ENCODE results near the gene TLDC2.
A peak's percentile ranks its signal among the peaks of the same experiment; 100 is the strongest.

The TLDC2 gene

DNA sequence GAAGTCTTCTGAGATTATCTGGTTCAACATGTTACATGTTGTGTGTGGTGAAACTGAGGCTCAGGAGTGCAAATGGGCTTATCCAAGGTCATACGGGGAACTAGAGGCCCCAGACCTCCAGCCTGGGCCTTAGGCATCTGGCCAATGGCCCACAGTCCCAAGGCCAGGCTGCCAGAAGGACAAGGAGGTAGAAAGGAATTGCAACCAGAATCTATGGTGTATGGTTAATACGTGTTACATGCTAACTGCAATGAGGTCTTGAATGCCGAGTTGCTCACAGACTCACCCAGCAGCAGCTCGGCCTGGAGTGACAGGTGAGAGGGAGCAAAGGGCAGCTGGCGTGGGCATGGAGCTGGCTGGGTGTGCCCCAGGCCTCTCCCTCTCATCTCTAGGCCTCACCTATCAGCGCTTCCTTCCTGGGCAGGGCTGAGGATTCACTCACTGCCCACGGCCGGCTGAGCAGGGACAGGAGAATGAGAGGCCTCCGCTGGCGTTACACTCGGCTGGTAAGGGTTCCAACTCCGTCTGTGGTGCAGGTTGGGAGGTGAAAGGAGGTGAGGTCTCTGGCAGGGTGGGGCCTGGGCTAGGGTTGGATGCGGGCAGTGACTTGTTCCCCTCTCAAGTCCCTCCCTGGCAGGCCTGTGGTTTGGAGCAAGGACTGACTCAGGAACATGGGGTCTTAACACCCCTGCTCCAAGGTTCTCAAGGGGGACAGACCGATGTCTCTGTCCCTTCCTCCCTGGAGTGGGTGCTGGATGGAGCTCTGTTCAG, at the start of gene TLDC2:
TSS of gene TLDC2 (plus strand) at position 437 of the 771 bp plus-strand sequence. CDS start at position 474, 37 bp downstream.
- no peak within 1 kb of the TSS for H3K4me3 ChIP-seq (ENCODE audit: control insufficient read depth, low read depth, low read length)
- DNase-seq (ENCODE audit: low read depth): no peak
- TF ChIP-seq, protein P1, sequence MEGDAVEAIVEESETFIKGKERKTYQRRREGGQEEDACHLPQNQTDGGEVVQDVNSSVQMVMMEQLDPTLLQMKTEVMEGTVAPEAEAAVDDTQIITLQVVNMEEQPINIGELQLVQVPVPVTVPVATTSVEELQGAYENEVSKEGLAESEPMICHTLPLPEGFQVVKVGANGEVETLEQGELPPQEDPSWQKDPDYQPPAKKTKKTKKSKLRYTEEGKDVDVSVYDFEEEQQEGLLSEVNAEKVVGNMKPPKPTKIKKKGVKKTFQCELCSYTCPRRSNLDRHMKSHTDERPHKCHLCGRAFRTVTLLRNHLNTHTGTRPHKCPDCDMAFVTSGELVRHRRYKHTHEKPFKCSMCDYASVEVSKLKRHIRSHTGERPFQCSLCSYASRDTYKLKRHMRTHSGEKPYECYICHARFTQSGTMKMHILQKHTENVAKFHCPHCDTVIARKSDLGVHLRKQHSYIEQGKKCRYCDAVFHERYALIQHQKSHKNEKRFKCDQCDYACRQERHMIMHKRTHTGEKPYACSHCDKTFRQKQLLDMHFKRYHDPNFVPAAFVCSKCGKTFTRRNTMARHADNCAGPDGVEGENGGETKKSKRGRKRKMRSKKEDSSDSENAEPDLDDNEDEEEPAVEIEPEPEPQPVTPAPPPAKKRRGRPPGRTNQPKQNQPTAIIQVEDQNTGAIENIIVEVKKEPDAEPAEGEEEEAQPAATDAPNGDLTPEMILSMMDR (conservative IDR thresholded peaks at IDR 0.05; ENCODE audit: control insufficient read depth, insufficient read depth, low read depth, low read length): no peak

DNA sequence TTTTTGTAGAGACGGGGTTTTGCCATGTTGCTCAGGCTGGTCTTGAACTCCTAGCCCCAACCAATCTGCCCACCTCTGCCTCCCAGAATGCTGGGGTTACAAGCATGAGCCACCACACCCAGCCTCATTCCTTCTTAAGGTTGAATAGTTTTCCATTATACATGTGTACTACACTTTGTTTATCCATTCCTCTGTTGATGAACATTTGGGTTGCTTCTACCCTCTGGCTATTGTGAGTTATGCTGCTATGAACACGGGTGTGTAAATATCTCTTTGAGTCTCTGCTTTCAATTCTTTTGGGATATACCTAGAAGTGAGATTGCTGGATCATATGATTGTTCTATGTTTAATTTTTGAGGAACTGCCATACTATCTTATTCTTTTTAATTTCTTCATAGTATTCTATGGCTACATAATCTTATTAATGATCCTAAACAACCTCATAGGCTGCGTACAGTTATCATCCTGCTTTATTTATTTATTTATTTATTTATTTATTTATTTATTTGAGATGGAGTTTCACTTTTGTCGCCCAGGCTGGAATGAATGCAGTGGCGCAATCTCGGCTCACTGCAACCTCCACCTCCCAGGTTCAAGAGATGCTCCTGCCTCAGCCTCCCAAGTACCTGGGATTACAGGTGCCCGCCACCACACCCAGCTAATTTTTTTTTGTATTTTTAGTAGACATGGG, 49.2 kb upstream of the TLDC2 start:
- DNase-seq (ENCODE audit: low read depth): no peak
- no peak overlapping the region for H3K4me3 ChIP-seq (ENCODE audit: control insufficient read depth, low read depth, low read length)
- TF ChIP-seq, protein P1 (conservative IDR thresholded peaks at IDR 0.05; ENCODE audit: control insufficient read depth, insufficient read depth, low read depth, low read length): no peak

DNA sequence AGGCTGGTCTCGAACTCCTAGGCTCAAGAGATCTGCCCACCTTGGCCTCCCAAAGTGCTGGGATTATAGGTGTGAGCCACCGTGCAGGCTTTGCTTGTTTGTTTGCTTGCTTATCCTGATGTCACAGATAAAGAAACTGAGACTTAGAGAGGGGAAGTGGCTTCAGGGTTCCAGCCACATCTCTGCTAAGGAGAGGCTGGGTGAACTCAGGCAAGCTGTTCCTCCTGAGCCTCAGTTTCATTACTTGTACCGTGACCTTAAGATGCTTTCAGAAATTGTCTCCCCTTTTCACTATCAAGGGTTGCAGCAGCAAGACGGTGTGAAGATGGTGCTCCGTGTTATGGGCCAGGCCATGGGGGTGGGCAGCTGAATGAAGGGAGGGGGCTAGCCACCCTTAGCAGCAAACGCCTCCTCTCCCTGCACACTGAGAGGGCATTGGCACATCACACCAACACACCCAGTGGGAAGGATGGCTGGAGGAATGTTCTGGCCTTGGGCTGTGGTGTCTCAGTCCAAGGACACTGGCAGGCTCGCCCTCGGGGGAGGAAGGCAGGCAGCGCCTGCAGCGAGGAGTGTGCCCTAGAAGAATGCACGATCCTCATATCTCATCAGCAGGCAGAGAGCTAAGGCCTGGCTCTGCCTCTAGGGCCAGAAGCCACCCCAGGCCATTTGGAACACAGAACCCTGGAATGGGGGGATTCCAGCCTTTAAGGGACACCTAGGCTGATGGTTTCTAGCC, 48.2 kb upstream of the TLDC2 start:
- DNase-seq (ENCODE audit: low read depth): no peak
- TF ChIP-seq, protein P1 (conservative IDR thresholded peaks at IDR 0.05; ENCODE audit: control insufficient read depth, insufficient read depth, low read depth, low read length): no peak
- no peak overlapping the region for H3K4me3 ChIP-seq (ENCODE audit: control insufficient read depth, low read depth, low read length)

- H3K4me3 ChIP-seq (ENCODE audit: control insufficient read depth, low read depth, low read length): no peak overlapping the region
- TF ChIP-seq, protein P1 (conservative IDR thresholded peaks at IDR 0.05; ENCODE audit: control insufficient read depth, insufficient read depth, low read depth, low read length): peak; percentile 65
- peak; percentile 67 for DNase-seq (ENCODE audit: low read depth)
Observed at GRCh38 chr20:36830791-36831691, 44.9 kb upstream of the TLDC2 start.

DNA sequence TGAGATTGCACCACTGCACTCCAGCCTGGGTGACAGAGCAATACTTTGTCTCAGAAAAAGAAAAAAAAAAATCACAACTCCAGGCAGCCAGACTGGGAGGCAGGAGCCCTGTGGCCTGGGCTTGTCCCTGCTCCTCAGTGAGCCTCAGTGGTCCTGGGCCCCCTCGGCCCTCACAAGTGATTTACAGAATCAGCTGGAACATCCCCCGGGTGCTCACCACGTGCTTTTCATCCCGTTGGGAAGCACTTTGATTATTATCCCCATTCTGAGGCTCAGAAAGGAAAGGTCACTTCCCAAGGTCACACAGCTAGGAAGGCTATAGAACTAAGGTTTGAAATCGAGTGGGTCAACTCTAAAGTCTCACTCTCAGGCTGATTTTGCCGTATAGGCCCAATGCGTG, 43.1 kb upstream of the TLDC2 start:
- no peak for DNase-seq (ENCODE audit: low read depth)
- TF ChIP-seq, protein P1 (conservative IDR thresholded peaks at IDR 0.05; ENCODE audit: control insufficient read depth, insufficient read depth, low read depth, low read length): no peak
- no peak overlapping the region for H3K4me3 ChIP-seq (ENCODE audit: control insufficient read depth, low read depth, low read length)

Measured in fibroblast of mammary gland (primary cell).